HPDE6-E6E7 (cell line): ENCODE results near the gene AGPAT3.

Experiments used
- DNase-seq: peaks from one replicate; pipeline ENCODE4 v3.0.0; 2011; ENCODE audit warnings: missing footprints; ENCODE audit errors: extremely low spot score

Gene AGPAT3

GRCh38 chr21:44018813-44019567 lies 154.0 kb downstream of the AGPAT3 start:
- no peak for DNase-seq

DNA sequence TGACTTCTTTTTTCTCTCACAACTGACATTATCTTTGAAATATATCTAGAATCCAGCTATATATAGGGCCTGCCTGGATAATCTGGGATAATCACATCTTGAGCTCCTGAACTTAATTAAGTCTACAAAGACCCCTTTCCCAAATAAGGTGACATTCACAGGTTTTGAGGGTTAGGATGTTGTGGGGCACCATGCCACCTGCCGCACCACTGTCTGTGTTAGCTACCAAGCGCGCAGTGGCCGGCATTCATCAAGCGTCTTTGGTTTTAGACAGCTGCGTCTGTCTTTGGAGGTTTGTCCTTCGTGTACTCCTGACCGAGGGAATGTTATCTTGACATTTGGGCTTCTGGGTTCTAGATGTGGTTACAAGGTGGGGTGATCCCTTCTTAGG lies 154.5 kb downstream of the AGPAT3 start:
- no peak for DNase-seq

GRCh38 chr21:44020551-44020950 lies 155.5 kb downstream of the AGPAT3 start:
- DNase-seq, result no peak

DNA sequence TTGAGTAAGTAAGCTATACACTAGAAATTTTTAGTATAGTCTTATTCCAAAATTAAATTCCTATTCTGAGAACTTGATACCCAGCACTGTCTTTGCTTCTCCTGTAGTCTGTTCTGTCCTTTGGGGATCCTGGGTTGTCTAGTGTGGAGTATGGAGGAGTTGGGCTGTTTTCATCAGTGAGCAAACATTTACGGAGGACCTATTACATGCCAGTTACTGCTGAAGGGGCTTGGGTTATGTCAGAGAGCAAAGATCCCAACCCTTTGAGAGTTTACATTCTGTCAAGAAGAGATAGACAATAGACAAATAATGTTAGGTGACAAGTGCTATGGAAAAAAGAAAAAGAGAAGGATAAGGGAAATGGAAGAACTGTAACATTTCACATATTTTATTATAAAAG lies 156.0 kb downstream of the AGPAT3 start:
- DNase-seq, result no peak

DNA sequence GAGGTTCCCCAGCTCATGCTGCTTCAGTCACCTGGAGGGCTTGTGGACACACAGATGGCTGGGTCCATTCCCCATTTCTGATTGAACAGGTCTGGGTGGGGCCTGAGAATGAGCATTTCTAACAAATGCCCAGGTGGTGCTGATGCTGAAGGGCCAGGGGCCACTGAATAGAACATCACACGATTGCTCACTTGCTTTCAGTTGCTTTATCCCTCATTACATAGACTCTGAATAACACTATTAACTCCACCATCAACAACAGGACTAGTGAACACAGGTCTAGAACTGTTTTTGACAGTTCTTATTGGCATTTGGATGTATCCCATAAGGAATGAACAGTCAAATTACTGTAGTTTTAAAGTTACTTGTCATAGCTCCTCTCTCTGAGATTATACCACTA lies 159.2 kb downstream of the AGPAT3 start:
- DNase-seq, result no peak

DNA sequence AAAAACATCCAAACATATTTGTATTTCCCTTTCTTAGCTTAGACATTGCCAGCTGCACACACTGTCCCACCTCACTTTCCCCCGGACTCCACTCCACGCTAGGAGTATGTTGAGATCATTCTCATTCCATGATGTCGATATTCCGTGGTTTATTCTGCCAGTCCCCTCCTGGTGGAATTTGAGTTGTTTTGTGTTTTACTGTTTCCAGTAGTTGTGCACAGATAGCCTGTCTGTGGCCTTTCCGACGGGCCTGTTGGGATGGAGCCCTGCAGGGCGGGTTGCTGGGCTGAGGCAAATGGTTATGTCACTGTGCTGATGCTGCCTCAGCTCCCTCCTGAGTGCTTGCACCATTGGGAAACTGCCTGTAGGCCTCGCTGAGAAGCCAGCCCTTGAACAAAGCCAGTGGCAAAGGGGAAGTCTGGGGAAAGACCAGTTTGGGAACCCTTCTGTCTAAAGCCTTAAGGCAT lies 159.9 kb downstream of the AGPAT3 start:
- DNase-seq, result no peak

- no peak for DNase-seq
Measured at GRCh38 chr21:44027607-44028286, 162.7 kb downstream of the AGPAT3 start.

- DNase-seq, result no peak
Measured at GRCh38 chr21:44028287-44028659, 163.2 kb downstream of the AGPAT3 start.

GRCh38 chr21:44029460-44030087 lies 164.6 kb downstream of the AGPAT3 start:
- DNase-seq, result no peak

DNA sequence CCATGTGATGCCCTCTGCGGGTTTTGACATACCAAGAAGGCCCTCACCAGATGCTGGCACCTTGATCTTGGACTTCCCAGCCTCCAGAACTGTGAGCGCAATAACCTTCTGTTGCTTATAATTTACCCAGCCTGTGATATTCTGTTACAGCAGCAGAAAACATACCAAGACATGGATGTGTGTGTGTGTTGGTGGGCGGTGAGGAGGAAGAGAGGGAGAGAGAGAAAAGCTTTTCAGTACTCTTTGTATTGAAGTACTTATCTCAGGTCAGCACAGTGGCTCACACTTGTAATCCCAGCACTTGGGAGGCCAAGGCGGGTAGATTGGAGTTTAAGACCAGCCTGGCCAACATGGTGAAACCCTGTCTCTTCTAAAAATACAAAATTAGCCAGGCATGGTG lies 170.2 kb downstream of the AGPAT3 start:
- DNase-seq, result no peak
